Right lobe of liver (tissue), 4 donors: ENCODE results near the gene TTC39C.

ENCODE experiments used
- POLR2A ChIP-seq: fragments of 450-650 bp; IDR thresholded peaks from one replicate; pipeline ENCODE4 v1.6.1; 2017; ENCODE audit warnings: antibody characterized with exemption, mild to moderate bottlenecking
- TF ChIP-seq, protein P1 (sequence below), 4 donors: fragments of 200-600 bp in 3 of 4; fragments of 450-650 bp in 1 of 4; IDR thresholded peaks; one replicate each; pipeline versions ENCODE4 v1.5.1 to v1.8.0; 2016 to 2022; ENCODE audit warnings: antibody characterized with exemption in 4 of 4, mild to moderate bottlenecking in 2 of 4
- donor health status: DM: no; HTN: no; CAD: no.
- donor health status: DM: no; HTN: no; CAD: no.
- donor health status: DM: no; HTN: yes; CAD: no.

DNA sequence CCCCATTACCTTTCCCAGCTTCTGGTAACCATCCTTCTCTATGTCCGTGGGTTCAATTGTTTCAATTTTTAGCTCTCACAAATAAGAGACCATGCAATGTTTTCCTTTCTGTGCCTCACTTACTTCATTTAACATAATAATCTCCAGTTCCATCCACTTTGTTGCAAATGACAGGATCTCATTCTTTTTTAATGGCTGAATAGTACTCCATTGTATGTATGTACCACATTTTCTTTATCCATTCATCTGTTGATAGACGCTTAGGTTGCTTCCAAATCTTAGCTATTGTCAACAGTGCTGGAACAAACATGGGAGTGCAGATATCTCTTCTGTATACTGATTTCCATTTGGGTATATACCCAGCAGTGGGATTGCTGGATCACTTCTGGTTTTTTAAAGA lies 126.1 kb downstream of the TTC39C start:
- TF ChIP-seq, protein P1, sequence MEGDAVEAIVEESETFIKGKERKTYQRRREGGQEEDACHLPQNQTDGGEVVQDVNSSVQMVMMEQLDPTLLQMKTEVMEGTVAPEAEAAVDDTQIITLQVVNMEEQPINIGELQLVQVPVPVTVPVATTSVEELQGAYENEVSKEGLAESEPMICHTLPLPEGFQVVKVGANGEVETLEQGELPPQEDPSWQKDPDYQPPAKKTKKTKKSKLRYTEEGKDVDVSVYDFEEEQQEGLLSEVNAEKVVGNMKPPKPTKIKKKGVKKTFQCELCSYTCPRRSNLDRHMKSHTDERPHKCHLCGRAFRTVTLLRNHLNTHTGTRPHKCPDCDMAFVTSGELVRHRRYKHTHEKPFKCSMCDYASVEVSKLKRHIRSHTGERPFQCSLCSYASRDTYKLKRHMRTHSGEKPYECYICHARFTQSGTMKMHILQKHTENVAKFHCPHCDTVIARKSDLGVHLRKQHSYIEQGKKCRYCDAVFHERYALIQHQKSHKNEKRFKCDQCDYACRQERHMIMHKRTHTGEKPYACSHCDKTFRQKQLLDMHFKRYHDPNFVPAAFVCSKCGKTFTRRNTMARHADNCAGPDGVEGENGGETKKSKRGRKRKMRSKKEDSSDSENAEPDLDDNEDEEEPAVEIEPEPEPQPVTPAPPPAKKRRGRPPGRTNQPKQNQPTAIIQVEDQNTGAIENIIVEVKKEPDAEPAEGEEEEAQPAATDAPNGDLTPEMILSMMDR (IDR thresholded peaks at IDR 0.05), result no peak
- TF ChIP-seq POLR2A, result no peak
